Measurements from ENCODE around the gene RAD51AP1. TPM values are rescaled to one million over a fixed set of nuclear protein-coding genes. Genes with fewer than 3 reads are reported as not detected.
A peak's percentile ranks its signal among the peaks of the same experiment; 100 is the strongest.
"Not testable (repeated sequence)": the region's sequence is repeated elsewhere in the genome, so short reads cannot be mapped to it uniquely, and the experiment has no call there.

The RAD51AP1 gene
- 8.0 TPM for polyA plus RNA-seq

- peak within 1 kb of the TSS; percentile 90 to 98 (median 98) for H3K4me3 Mint-ChIP-seq
- H3K27me3 Mint-ChIP-seq = no peaks in the 10 kb centered on the region
- no peaks in the 10 kb centered on the region for H3K9me3 Mint-ChIP-seq
- no peaks in the 10 kb centered on the region for H3K36me3 Mint-ChIP-seq
- H3K27ac Mint-ChIP-seq = peak within 1 kb of the TSS; percentile 99 to 100 (median 99)
- H3K4me1 Mint-ChIP-seq = peaks cover 24 to 35% (median 34%) of the 10 kb centered on the region in 3 donors
Observed at GRCh38 chr12:4538207-4539160, at the start of gene RAD51AP1. TSS of gene RAD51AP1 (plus strand) at chr12:4538890. CDS start at chr12:4538940, 50 bp downstream.

DNA sequence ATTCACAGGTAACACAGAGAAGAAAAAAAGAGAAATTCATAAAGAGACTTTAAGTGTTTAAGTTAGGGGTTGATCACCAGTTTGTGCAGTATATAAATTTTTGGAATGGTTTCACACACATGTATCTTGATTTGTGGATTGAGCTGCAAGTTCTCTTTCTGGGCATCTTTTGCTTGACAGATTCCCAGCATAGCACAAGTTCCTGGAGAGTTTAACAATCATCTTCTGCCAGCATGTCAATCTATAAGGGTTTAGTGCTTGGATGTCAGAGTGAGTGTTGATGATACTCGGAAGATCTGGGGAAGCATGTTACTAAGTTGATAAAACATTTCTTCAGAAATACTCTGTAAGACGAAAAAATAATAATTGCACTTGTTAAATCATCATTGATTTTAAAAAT, 49.1 kb upstream of the RAD51AP1 start:
- Mint-ChIP-seq H3K36me3 (peaks cover 7% of the 10 kb centered on the region), H3K27ac (no peak overlapping the region), H3K9me3 (no peaks in the 10 kb centered on the region), H3K4me3 (no peak overlapping the region), H3K4me1 (peaks cover 0 to 7% (median 0%) of the 10 kb centered on the region in 3 donors), H3K27me3 (no peaks in the 10 kb centered on the region)

DNA sequence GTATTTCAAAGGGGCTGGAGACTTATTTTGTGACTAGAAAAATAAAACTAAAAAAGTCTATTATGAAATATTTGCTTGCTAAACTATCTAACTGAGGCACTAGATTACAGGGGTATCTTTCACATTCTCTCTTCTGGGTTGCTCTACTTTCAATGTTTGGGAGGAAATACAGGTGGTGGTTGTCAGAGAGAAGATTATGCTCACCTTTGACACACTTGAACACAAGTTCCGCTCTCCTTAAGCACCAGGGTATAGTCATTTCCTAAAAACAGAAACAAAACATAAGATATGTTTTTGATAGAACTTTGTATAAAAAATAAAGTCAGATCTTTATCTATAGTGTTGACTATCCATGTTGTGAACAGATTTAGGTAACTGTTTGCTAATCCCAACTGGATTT, 47.7 kb upstream of the RAD51AP1 start:
- H3K27ac Mint-ChIP-seq = no peak overlapping the region
- H3K4me3 Mint-ChIP-seq = no peak overlapping the region
- no peaks in the 10 kb centered on the region for H3K27me3 Mint-ChIP-seq
- H3K36me3 Mint-ChIP-seq = peaks cover 7% of the 10 kb centered on the region
- no peaks in the 10 kb centered on the region for H3K9me3 Mint-ChIP-seq
- H3K4me1 Mint-ChIP-seq = no peaks in the 10 kb centered on the region

DNA sequence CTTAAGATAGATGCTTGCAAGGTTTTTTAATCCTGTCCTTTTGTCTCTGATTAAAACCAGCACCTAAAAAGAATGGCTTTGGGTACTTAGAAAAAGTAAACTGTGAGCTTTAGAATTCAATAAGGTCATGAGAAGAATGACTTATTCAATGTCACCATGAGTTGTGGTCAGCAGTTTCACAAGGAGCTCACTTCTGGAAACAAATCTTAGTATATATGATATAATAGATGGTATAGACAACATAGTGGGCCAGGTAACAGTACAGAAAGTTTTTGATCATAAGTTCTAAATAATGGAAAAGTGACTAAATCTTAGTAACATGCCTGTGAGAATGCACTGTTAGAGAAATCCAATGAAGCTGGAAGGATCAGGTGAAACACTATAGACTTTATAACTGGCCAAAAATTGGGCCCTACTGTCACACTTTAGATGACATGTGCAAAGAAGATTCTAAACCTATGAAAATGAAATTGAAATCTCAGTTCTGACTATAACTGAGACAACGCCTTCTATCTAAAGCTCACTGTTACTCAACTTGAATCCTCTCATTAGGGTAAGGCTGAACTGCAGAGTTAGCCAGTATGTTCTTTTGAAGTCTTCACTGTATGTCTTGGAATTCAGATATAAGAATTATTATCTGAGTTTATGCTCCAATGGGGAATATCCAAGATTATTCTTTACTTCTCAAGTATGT, 42.4 kb upstream of the RAD51AP1 start:
- Mint-ChIP-seq H3K36me3 (peaks cover 6% of the 10 kb centered on the region), H3K9me3 (no peaks in the 10 kb centered on the region), H3K4me1 (no peaks in the 10 kb centered on the region), H3K27ac (no peak overlapping the region), H3K27me3 (no peaks in the 10 kb centered on the region), H3K4me3 (no peak overlapping the region)

- Mint-ChIP-seq H3K4me1 (no peaks in the 10 kb centered on the region), H3K4me3 (no peak overlapping the region), H3K27me3 (no peaks in the 10 kb centered on the region), H3K27ac (no peak overlapping the region), H3K36me3 (peaks cover 13% of the 10 kb centered on the region), H3K9me3 (no peaks in the 10 kb centered on the region)
Observed at GRCh38 chr12:4499186-4499585, 39.5 kb upstream of the RAD51AP1 start.

- no peak overlapping the region for H3K27ac Mint-ChIP-seq
- H3K36me3 Mint-ChIP-seq = peaks cover 9% of the 10 kb centered on the region
- H3K4me3 Mint-ChIP-seq = no peak overlapping the region
- no peaks in the 10 kb centered on the region for H3K9me3 Mint-ChIP-seq
- peaks cover 4 to 6% (median 5%) of the 10 kb centered on the region in 3 donors for H3K4me1 Mint-ChIP-seq
- no peaks in the 10 kb centered on the region for H3K27me3 Mint-ChIP-seq
Observed at GRCh38 chr12:4505376-4505986, 33.2 kb upstream of the RAD51AP1 start.

GRCh38 chr12:4506430-4506829, 32.3 kb upstream of the RAD51AP1 start:
- no peaks in the 10 kb centered on the region for H3K9me3 Mint-ChIP-seq

DNA sequence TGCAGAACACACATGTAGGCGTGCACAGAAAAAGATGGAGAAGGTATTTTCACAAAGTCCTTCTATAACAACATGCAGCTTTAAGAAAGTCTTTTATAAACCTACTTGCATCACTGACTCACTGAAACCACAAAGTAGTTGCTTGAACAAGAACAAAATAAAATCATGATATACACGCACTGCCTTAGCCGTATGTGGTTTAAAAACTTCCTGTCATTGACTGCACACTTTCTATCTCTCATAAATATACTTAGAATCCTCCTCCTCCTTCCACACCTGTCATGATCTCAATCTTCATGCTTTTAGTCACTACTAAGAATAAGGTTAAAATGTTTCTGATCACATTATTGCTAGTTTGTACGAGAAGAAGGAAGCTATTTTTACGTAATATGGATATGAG, 31.8 kb upstream of the RAD51AP1 start:
- H3K27ac Mint-ChIP-seq = peak overlapping the region in 1 of 3 donors; percentile 41
- H3K4me3 Mint-ChIP-seq = peak overlapping the region in 1 of 4 donors; percentile 21
- H3K4me1 Mint-ChIP-seq = peaks cover 4 to 6% (median 5%) of the 10 kb centered on the region in 3 donors
- no peaks in the 10 kb centered on the region for H3K9me3 Mint-ChIP-seq
- H3K36me3 Mint-ChIP-seq = peaks cover 5% of the 10 kb centered on the region
- no peaks in the 10 kb centered on the region for H3K27me3 Mint-ChIP-seq

More at GRCh38 chr12:4506430-4506829, 32.3 kb upstream of the RAD51AP1 start:
- Mint-ChIP-seq H3K4me1 (peaks cover 4 to 6% (median 5%) of the 10 kb centered on the region in 3 donors), H3K27ac (no peak overlapping the region), H3K27me3 (no peaks in the 10 kb centered on the region), H3K36me3 (peaks cover 7% of the 10 kb centered on the region), H3K4me3 (no peak overlapping the region)

DNA sequence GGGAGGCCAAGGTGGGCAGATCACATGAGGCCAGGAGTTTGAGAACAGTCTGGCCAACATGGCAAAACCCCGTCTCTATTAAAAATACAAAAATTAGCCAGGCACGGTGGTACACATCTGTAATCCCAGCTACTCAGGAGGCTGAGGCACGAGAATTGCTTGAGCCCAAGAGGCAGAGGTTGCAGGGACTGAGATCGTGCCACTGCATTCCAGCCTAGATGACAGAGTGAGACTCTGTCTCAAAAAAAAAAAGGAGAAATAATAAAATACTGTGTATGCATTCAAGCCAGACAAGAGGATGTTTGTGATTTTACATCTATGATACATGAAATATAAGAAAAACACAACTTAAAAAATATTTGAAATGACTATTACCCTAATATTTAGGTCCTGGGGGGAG, 30.2 kb upstream of the RAD51AP1 start:
- not testable (repeated sequence) for H3K9me3 Mint-ChIP-seq, H3K27me3 Mint-ChIP-seq, H3K4me3 Mint-ChIP-seq, H3K27ac Mint-ChIP-seq, H3K4me1 Mint-ChIP-seq, H3K36me3 Mint-ChIP-seq

- H3K4me3 Mint-ChIP-seq, H3K36me3 Mint-ChIP-seq, H3K27me3 Mint-ChIP-seq, H3K9me3 Mint-ChIP-seq, H3K27ac Mint-ChIP-seq, H3K4me1 Mint-ChIP-seq: not testable (repeated sequence)
Observed at GRCh38 chr12:4509269-4509668, 29.4 kb upstream of the RAD51AP1 start.

DNA sequence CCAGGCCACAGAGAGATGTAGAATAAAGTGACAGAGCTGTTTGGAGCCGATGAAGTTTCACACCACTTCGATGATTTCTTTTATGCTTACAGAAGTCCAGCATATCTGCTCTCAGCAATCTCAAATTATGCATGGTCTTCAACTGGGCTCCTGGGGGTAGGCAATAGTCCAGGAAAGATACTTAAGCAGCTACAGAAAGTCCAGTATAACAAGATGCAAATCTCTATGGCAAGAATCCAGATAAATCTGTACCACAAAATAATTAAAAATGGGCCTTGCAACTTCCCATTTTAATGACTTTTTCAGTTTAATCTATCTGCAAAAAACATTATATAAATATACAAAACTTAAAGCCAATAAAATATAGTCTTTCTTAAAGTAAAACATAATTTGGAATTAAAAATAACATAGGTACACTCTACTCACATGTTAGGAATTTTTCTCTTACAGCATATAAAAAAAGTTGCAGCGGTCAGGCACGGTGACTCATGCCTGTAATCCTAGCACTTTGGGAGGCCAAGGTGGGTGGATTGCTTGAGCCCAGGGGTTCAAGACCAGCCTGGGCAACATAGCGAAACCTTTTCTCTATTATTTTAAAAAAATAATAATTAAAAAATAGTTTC, 20.5 kb upstream of the RAD51AP1 start:
- Mint-ChIP-seq H3K27me3 (no peaks in the 10 kb centered on the region), H3K27ac (no peak overlapping the region), H3K9me3 (no peaks in the 10 kb centered on the region), H3K4me3 (no peak overlapping the region), H3K4me1 (no peaks in the 10 kb centered on the region), H3K36me3 (peaks cover 6% of the 10 kb centered on the region)

GRCh38 chr12:4523443-4523842, 15.2 kb upstream of the RAD51AP1 start:
- H3K36me3 Mint-ChIP-seq, H3K27ac Mint-ChIP-seq, H3K27me3 Mint-ChIP-seq: not testable (repeated sequence)

DNA sequence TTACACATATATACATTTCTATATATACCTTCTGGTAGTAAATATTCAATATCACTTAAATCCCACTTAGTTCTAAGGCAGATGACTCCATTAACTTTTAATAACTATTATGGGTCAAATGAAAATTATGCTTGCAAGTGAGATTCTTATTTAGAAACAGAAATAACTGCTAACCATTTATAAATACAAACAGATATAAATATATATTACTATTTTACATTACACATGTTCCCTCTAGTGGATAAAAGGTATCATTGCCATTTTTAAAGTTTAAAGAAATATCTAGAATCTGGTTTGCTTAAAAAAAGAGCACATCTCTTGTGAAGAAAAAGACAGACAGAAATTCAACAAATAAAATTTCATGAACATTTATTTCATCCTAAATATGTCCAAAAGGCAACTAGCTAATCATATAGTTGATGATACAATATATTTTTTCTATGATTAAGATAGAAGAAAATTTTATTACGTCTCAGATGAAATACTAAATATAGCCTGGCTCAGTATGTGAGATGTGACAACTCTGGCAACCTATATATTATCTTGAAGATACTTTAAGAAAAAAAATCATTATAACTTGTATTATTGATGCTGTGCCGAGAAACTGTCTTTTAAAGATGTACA, 11.7 kb upstream of the RAD51AP1 start:
- H3K27ac Mint-ChIP-seq = no peak overlapping the region
- no peak overlapping the region for H3K4me3 Mint-ChIP-seq

More at GRCh38 chr12:4523443-4523842, 15.2 kb upstream of the RAD51AP1 start:
- not testable (repeated sequence) for H3K9me3 Mint-ChIP-seq, H3K4me3 Mint-ChIP-seq, H3K4me1 Mint-ChIP-seq

GRCh38 chr12:4530160-4530559, 8.5 kb upstream of the RAD51AP1 start:
- Mint-ChIP-seq H3K36me3 (no peaks in the 10 kb centered on the region), H3K27me3 (no peaks in the 10 kb centered on the region), H3K4me3 (no peak overlapping the region), H3K9me3 (no peaks in the 10 kb centered on the region), H3K4me1 (peaks cover 4% of the 10 kb centered on the region in 3 donors), H3K27ac (no peak overlapping the region)

More for the DNA sequence above, 11.7 kb upstream of the RAD51AP1 start:
- no peaks in the 10 kb centered on the region for H3K4me1 Mint-ChIP-seq
- no peaks in the 10 kb centered on the region for H3K36me3 Mint-ChIP-seq
- no peaks in the 10 kb centered on the region for H3K9me3 Mint-ChIP-seq
- H3K27me3 Mint-ChIP-seq = no peaks in the 10 kb centered on the region

Measured in IgD-negative memory B cell (primary cell).